Lung (tissue), 12 donors: ENCODE results near the gene PRKD2. TPM values are rescaled to one million over a fixed set of nuclear protein-coding genes. Genes with fewer than 3 reads are reported as not detected.

Experiments used
- ATAC-seq: fragments of 200-7000 bp; cut with Tn5 transposase; one replicate; pipeline ENCODE4 v1.9.1; 2020; ENCODE audit warnings: moderate number of reproducible peaks; ENCODE audit not compliant: insufficient read depth, low FRiP score
- DNase-seq, 3 donors: peaks; one replicate each; pipeline ENCODE4 v3.0.0-alpha.2; 2013 to 2017
- H3K27ac ChIP-seq, 2 donors: one replicate each; pipeline ENCODE4 v1.5.1; 2013; ENCODE audit warnings: mild to moderate bottlenecking in 2 of 2, moderate library complexity in 2 of 2, control low read depth in 1 of 2, inconsistent platforms in 1 of 2, low read depth in 1 of 2, low read length in 1 of 2
- H3K27me3 ChIP-seq, 3 donors: one replicate each; pipeline ENCODE4 v1.5.1; 2013; ENCODE audit warnings: low read length in 2 of 3; ENCODE audit not compliant: control insufficient read depth in 3 of 3, insufficient read depth in 3 of 3
- H3K36me3 ChIP-seq, 4 donors: one replicate each; pipeline ENCODE4 v1.5.1; 2013; ENCODE audit warnings: low read length in 4 of 4, mild to moderate bottlenecking in 1 of 4, moderate library complexity in 1 of 4; ENCODE audit not compliant: control insufficient read depth in 4 of 4, insufficient read depth in 4 of 4
- H3K4me1 ChIP-seq, 5 donors: one replicate each; pipeline ENCODE4 v1.5.1; 2013; ENCODE audit warnings: low read length in 5 of 5, mild to moderate bottlenecking in 2 of 5, moderate library complexity in 1 of 5; ENCODE audit not compliant: control insufficient read depth in 5 of 5, insufficient read depth in 5 of 5
- H3K4me3 ChIP-seq: one replicate; pipeline ENCODE4 v1.5.1; 2013; ENCODE audit warnings: mild to moderate bottlenecking, control low read depth, moderate library complexity
- H3K9ac ChIP-seq, 2 donors: one replicate each; pipeline ENCODE4 v1.5.1; 2013; ENCODE audit warnings: low read length in 2 of 2, control low read depth in 1 of 2; ENCODE audit not compliant: insufficient read depth in 1 of 2
- H3K9me3 ChIP-seq, 4 donors: one replicate each; pipeline ENCODE4 v1.5.1; 2013; ENCODE audit warnings: low read length in 3 of 4, mild to moderate bottlenecking in 1 of 4, moderate library complexity in 1 of 4; ENCODE audit not compliant: control insufficient read depth in 4 of 4, insufficient read depth in 3 of 4
- WGBS, 2 donors: extraction: QIAGEN DNeasy Blood & Tissue Kit; methylation state at CpG; one replicate each; pipeline ENCODE4 v1.1.7; 2013; 5-methylcytosine and 5-hydroxymethylcytosine counted together
- polyA plus RNA-seq, 2 donors: library from polyadenylated mRNA; stranded (reverse); fragments of 200-250 nt; gene quantifications; one replicate each; pipeline ENCODE4 v1.2.1, GENCODE V29; 2013
- total RNA-seq, 2 donors: library from RNA; depleted of rRNA in 1 of 2; stranded (reverse); fragments of >200 nt in 1 of 2; gene quantifications; one replicate each; pipeline ENCODE4 v1.2.1, GENCODE V29; 2014 to 2021
- TF ChIP-seq, protein P1 (sequence below): IDR thresholded peaks from 2 replicates; pipeline ENCODE4 v1.5.1; 2012; ENCODE audit warnings: mild to moderate bottlenecking; ENCODE audit errors: control extremely low read depth, extremely low read depth
- donor health status: control.
- donor health status: control.
- donor health status: Bipolar disorder and iron deficiency.
- donor health status: healthy.
- donor health status: DM: yes; HTN: yes; CAD: no.

PRKD2 gene
- total and polyA plus RNA-seq, 4 donors: 35.5 to 56.2 (median 45.1) TPM

DNA sequence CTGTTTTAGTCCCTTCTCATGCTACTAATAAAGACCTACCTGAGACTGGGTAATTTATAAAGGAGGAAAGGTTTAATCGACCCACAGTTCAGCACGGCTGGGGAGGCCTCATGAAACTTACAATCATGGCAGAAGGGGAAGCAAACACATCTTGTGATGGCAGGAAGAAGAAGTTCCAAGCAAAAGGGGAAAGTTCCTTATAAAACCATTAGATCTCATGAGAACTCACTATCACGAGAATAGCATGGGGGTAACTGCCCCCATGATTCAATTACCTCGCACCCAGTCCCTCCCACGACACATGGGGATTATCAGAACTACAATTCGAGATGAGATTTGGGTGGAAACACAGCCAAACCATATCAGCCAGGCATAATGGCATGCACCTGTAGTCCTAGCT is 42.3 kb upstream of the PRKD2 start:
- peaks cover 5 to 15% (median 6%) of the 10 kb centered on the region in 4 donors for H3K36me3 ChIP-seq
- TF ChIP-seq, protein P1, sequence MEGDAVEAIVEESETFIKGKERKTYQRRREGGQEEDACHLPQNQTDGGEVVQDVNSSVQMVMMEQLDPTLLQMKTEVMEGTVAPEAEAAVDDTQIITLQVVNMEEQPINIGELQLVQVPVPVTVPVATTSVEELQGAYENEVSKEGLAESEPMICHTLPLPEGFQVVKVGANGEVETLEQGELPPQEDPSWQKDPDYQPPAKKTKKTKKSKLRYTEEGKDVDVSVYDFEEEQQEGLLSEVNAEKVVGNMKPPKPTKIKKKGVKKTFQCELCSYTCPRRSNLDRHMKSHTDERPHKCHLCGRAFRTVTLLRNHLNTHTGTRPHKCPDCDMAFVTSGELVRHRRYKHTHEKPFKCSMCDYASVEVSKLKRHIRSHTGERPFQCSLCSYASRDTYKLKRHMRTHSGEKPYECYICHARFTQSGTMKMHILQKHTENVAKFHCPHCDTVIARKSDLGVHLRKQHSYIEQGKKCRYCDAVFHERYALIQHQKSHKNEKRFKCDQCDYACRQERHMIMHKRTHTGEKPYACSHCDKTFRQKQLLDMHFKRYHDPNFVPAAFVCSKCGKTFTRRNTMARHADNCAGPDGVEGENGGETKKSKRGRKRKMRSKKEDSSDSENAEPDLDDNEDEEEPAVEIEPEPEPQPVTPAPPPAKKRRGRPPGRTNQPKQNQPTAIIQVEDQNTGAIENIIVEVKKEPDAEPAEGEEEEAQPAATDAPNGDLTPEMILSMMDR: no peak
- WGBS, 2 donors: 56 to 74% methylated on average over 6 of the region's 6 CpGs
- no peak overlapping the region for H3K9ac ChIP-seq
- H3K4me3 ChIP-seq: no peak overlapping the region
- DNase-seq (no peak), ATAC-seq (no peak)
- H3K4me1 ChIP-seq: peaks cover 0 to 6% (median 0%) of the 10 kb centered on the region in 5 donors
- no peaks in the 10 kb centered on the region for H3K9me3 ChIP-seq
- H3K27me3 ChIP-seq: no peaks in the 10 kb centered on the region
- no peak overlapping the region for H3K27ac ChIP-seq

DNA sequence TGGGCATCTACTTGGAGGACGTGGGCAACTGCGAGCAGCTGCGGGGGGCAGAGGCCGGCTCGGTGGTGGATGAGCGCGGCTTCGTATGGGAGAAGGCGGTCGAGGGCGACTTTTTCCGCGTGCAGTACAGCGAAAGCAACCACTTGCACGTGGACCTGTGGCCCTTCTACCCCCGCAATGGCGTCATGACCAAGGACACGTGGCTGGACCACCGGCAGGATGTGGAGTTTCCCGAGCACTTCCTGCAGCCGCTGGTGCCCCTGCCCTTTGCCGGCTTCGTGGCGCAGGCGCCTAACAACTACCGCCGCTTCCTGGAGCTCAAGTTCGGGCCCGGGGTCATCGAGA is 39.6 kb upstream of the PRKD2 start:
- peaks cover 0 to 6% (median 0%) of the 10 kb centered on the region in 5 donors for H3K4me1 ChIP-seq
- H3K27me3 ChIP-seq: no peaks in the 10 kb centered on the region
- no peak for DNase-seq
- TF ChIP-seq, protein P1: no peak
- 72 to 75% methylated on average over 26 to 30 of the region's 30 CpGs for WGBS, 2 donors
- H3K27ac ChIP-seq: no peak overlapping the region
- no peak for ATAC-seq
- H3K36me3 ChIP-seq: peaks cover 5 to 18% (median 11%) of the 10 kb centered on the region in 4 donors
- no peak overlapping the region for H3K4me3 ChIP-seq
- H3K9ac ChIP-seq: no peak overlapping the region
- no peaks in the 10 kb centered on the region for H3K9me3 ChIP-seq

DNA sequence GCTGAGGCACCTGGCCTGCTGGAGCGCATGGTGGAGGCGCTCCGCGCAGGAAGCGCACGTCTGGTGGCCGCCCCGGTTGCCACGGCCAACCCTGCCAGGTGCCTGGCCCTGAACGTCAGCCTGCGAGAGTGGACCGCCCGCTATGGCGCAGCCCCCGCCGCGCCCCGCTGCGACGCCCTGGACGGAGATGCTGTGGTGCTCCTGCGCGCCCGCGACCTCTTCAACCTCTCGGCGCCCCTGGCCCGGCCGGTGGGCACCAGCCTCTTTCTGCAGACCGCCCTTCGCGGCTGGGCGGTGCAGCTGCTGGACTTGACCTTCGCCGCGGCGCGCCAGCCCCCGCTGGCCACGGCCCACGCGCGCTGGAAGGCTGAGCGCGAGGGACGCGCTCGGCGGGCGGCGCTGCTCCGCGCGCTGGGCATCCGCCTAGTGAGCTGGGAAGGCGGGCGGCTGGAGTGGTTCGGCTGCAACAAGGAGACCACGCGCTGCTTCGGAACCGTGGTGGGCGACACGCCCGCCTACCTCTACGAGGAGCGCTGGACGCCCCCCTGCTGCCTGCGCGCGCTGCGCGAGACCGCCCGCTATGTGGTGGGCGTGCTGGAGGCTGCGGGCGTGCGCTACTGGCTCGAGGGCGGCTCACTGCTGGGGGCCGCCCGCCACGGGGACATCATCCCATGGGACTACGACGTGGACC is 39.1 kb upstream of the PRKD2 start:
- no peak overlapping the region for H3K4me3 ChIP-seq
- peaks cover 5 to 18% (median 11%) of the 10 kb centered on the region in 4 donors for H3K36me3 ChIP-seq
- TF ChIP-seq, protein P1: no peak
- no peaks in the 10 kb centered on the region for H3K27me3 ChIP-seq
- ATAC-seq (no peak), DNase-seq (no peak)
- peaks cover 0 to 6% (median 0%) of the 10 kb centered on the region in 5 donors for H3K4me1 ChIP-seq
- 95% methylated on average over 85 to 86 of the region's 86 CpGs for WGBS, 2 donors
- H3K9ac ChIP-seq: no peak overlapping the region
- no peak overlapping the region for H3K27ac ChIP-seq
- H3K9me3 ChIP-seq: no peaks in the 10 kb centered on the region
